ENCODE data around the gene AP1M2. TPM values are rescaled to one million over a fixed set of nuclear protein-coding genes. Genes with fewer than 3 reads are reported as not detected.
A peak's percentile ranks its signal among the peaks of the same experiment; 100 is the strongest.
"Not testable (repeated sequence)": the region's sequence is repeated elsewhere in the genome, so short reads cannot be mapped to it uniquely, and the experiment has no call there.

AP1M2 gene
- total RNA-seq, 1 experiment from 2014 or later = 127 TPM

DNA sequence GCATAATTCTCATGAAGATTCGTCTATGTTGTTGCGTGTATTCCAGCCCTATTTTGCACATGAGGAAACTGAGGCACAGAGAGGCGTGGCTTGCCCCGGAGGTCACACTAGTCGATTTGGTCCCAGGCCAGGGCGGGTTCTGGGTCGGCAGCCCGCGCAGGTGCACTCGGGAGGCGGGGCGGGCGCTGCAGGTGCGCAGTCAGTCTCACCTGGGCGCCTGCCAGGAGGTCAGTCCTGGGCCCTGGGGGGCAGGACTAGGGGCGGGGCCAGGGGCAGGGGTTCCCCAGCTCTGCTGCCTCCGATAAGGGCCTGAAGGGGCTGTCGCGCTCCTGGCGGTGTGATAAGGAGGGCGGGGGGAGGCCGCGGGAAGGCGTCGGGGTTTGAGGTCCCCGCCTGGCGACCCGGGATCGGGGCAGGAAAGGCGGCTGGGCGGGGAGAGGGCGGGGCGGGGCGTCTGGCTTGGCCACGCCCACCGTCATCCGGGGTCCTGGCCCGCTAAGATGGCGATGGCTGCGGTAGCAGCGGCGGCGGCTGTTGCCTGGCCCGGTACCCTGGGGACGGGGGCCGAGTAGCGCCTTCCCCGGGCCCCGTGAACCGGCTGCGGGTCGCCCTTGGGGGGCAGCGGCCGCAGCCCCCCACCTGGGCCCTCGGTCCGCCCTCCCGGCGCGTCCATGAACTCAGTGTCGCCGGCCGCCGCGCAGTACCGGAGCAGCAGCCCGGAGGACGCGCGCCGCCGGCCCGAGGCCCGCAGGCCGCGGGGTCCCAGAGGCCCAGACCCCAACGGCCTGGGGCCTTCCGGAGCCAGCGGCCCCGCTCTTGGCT lies 43.5 kb downstream of the AP1M2 start, which contains the start of gene ATG4D (continued):
- TF ChIP-seq, protein P1, sequence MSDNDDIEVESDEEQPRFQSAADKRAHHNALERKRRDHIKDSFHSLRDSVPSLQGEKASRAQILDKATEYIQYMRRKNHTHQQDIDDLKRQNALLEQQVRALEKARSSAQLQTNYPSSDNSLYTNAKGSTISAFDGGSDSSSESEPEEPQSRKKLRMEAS (CRISPR knock-in tag; IDR thresholded peaks at IDR 0.05) = no peak
- TF ChIP-seq NFYB (CRISPR knock-in tag; conservative IDR thresholded peaks at IDR 0.05; ENCODE audit: low read depth) (peak; percentile 24; the same call in 1 of the 2 replicates), ZNF396 (CRISPR knock-in tag; IDR thresholded peaks at IDR 0.05; ENCODE audit: borderline replicate concordance) (no peak), KAT7 (CRISPR knock-in tag; IDR thresholded peaks at IDR 0.05; ENCODE audit: borderline replicate concordance) (no peak), GABPB1 (CRISPR knock-in tag; IDR thresholded peaks at IDR 0.05) (no peak), ZNF317 (CRISPR knock-in tag; IDR thresholded peaks at IDR 0.05; ENCODE audit: borderline replicate concordance, low read depth) (no peak), ZNF671 (CRISPR knock-in tag; IDR thresholded peaks at IDR 0.05) (no peak), HMGA2 (CRISPR knock-in tag; IDR thresholded peaks at IDR 0.05) (no peak), ATF1 (CRISPR knock-in tag; IDR thresholded peaks at IDR 0.05) (no peak), ZNF423 (CRISPR knock-in tag; IDR thresholded peaks at IDR 0.05) (peak; percentile 97), RELA (CRISPR knock-in tag; IDR thresholded peaks at IDR 0.05; ENCODE audit: borderline replicate concordance) (no peak), ZNF138 (CRISPR knock-in tag; conservative IDR thresholded peaks at IDR 0.05) (no peak)
- TF ChIP-seq, protein P2, sequence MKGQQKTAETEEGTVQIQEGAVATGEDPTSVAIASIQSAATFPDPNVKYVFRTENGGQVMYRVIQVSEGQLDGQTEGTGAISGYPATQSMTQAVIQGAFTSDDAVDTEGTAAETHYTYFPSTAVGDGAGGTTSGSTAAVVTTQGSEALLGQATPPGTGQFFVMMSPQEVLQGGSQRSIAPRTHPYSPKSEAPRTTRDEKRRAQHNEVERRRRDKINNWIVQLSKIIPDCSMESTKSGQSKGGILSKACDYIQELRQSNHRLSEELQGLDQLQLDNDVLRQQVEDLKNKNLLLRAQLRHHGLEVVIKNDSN (CRISPR knock-in tag; IDR thresholded peaks at IDR 0.05) = no peak
- TF ChIP-seq, protein P3, sequence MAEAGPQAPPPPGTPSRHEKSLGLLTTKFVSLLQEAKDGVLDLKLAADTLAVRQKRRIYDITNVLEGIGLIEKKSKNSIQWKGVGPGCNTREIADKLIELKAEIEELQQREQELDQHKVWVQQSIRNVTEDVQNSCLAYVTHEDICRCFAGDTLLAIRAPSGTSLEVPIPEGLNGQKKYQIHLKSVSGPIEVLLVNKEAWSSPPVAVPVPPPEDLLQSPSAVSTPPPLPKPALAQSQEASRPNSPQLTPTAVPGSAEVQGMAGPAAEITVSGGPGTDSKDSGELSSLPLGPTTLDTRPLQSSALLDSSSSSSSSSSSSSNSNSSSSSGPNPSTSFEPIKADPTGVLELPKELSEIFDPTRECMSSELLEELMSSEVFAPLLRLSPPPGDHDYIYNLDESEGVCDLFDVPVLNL (CRISPR knock-in tag; IDR thresholded peaks at IDR 0.05; ENCODE audit: borderline replicate concordance, low read depth) = no peak
- TF ChIP-seq, protein P4, sequence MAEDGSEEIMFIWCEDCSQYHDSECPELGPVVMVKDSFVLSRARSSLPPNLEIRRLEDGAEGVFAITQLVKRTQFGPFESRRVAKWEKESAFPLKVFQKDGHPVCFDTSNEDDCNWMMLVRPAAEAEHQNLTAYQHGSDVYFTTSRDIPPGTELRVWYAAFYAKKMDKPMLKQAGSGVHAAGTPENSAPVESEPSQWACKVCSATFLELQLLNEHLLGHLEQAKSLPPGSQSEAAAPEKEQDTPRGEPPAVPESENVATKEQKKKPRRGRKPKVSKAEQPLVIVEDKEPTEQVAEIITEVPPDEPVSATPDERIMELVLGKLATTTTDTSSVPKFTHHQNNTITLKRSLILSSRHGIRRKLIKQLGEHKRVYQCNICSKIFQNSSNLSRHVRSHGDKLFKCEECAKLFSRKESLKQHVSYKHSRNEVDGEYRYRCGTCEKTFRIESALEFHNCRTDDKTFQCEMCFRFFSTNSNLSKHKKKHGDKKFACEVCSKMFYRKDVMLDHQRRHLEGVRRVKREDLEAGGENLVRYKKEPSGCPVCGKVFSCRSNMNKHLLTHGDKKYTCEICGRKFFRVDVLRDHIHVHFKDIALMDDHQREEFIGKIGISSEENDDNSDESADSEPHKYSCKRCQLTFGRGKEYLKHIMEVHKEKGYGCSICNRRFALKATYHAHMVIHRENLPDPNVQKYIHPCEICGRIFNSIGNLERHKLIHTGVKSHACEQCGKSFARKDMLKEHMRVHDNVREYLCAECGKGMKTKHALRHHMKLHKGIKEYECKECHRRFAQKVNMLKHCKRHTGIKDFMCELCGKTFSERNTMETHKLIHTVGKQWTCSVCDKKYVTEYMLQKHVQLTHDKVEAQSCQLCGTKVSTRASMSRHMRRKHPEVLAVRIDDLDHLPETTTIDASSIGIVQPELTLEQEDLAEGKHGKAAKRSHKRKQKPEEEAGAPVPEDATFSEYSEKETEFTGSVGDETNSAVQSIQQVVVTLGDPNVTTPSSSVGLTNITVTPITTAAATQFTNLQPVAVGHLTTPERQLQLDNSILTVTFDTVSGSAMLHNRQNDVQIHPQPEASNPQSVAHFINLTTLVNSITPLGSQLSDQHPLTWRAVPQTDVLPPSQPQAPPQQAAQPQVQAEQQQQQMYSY (CRISPR knock-in tag; IDR thresholded peaks at IDR 0.05) = no peak

DNA sequence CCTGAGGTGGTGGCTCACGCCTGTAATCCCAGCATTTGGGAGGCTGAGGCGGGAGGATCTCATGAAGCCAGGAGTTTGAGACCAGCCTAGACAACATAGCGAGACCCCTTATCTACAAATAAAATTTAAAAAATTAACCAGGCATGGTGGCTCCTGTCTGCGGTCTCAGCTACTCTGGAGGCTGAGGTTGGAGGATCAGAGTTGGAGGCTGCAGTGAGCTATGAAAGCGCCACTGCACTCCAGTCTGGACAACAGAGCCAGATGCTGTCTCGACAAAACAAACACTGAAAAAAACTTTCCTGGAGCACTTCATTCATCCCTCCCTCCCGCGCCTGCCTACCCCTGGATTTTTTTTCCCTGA lies 44.1 kb downstream of the AP1M2 start:
- peaks cover 4% of the 10 kb centered on the region; the same call in 1 of the 2 replicates for H3K4me1 Mint-ChIP-seq
- peaks cover 9% of the 10 kb centered on the region for H3K27me3 Mint-ChIP-seq (ENCODE audit: low read depth)
- H3K9me3 Mint-ChIP-seq = no peaks in the 10 kb centered on the region
- DNase-seq (ENCODE audit: low spot score) (no peak), ATAC-seq (no peak)
- ChIA-PET POLR2A (interaction anchor here (0.6 to 1.0 kb wide), 3 partner anchors 23 to 312 kb away, joined by 3 to 5 read pairs (median 3); partner anchors contain the start of gene KRI1), CTCF (interaction anchor here (0.6 to 5.8 kb wide), 15 partner anchors 9 to 345 kb away, joined by 3 to 51 read pairs (median 5); partner anchors contain the start of genes CDKN2D, KRI1 and QTRT1)
- H3K27ac Mint-ChIP-seq = peak overlapping the region; percentile 93
- H3K4me3 Mint-ChIP-seq = peak overlapping the region; percentile 72
- H3K36me3 Mint-ChIP-seq = peaks cover 6% of the 10 kb centered on the region
- TF ChIP-seq GTF2I (CRISPR knock-in tag; conservative IDR thresholded peaks at IDR 0.05) (peak; percentile 69; the same call in 1 of the 2 replicates), ZNF121 (CRISPR knock-in tag; IDR thresholded peaks at IDR 0.05) (0 out of 2 replicates have a peak, but pooled peaks have one; percentile 39), MYBL2 (CRISPR knock-in tag; IDR thresholded peaks at IDR 0.05) (no peak), KAT7 (CRISPR knock-in tag; IDR thresholded peaks at IDR 0.05; ENCODE audit: borderline replicate concordance) (no peak)

DNA sequence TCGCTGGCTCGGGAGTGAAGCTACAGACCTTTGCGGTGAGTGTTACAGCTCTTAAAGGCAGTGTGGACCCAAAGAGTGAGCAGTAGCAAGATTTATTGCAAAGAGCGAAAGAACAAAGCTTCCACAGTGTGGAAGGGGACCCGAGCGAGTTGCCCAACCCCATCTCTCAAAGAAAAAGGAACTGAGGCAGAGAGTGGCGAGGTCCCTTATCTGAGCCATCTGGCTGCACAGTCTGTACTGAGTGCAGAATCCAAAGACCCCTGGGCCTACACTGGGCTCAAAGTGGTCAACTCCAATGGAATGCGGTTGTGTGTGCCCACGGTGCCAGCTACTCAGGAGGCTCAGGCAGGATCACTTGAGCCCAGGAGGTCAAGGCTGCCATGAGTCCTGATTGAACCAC lies 48.1 kb downstream of the AP1M2 start:
- POLR2A ChIA-PET; DNase-seq (ENCODE audit: low spot score); H3K4me1 Mint-ChIP-seq; H3K36me3 Mint-ChIP-seq; H3K4me3 Mint-ChIP-seq; H3K9me3 Mint-ChIP-seq; H3K27ac Mint-ChIP-seq; ATAC-seq; H3K27me3 Mint-ChIP-seq (ENCODE audit: low read depth): not testable (repeated sequence)
- CTCF ChIA-PET = interaction anchor here (1.1 kb wide), 1 partner anchor 42 kb away, joined by 3 read pairs; no protein-coding TSS in a partner anchor

Measured in WTC11 (cell line).